HepG2 (cell line): ENCODE measurements around the gene HEXIM1. TPM values are rescaled to one million over a fixed set of nuclear protein-coding genes. Genes with fewer than 3 reads are reported as not detected.

Experiments
- ASH2L ChIP-seq: fragments of 300-600, 200-600 bp; sonication (generic); IDR thresholded peaks from 2 replicates; pipeline ENCODE4 v1.7.0; 2017; ENCODE audit warnings: low read depth, mild to moderate bottlenecking, moderate library complexity, mixed read lengths, low read length; ENCODE audit not compliant: insufficient read length
- BRCA1 ChIP-seq: sonication (generic); formaldehyde crosslinking; IDR thresholded peaks from 2 replicates; pipeline ENCODE4 v1.4.0; 2020; ENCODE audit warnings: missing genetic modification reagents
- CREB1 ChIP-seq, 2 experiments: fragments of 450-650 bp in 1 of 2; IDR thresholded peaks; 2 replicates each; pipeline ENCODE4 v1.6.1; 2016 to 2017; ENCODE audit warnings: control low read depth in 1 of 2, mild to moderate bottlenecking in 1 of 2, missing compliant biosample characterization in 1 of 2, missing genetic modification characterization in 1 of 2
- ESRRA ChIP-seq: sonication (generic); formaldehyde crosslinking; IDR thresholded peaks from 2 replicates; pipeline ENCODE4 v1.5.1; 2020; ENCODE audit warnings: mild to moderate bottlenecking, low read depth, missing genetic modification reagents
- ETV5 ChIP-seq: IDR thresholded peaks from 2 replicates; pipeline ENCODE4 v1.6.1; 2018; ENCODE audit warnings: missing biosample characterization, missing genetic modification reagents, inconsistent platforms, borderline replicate concordance
- MTF2 ChIP-seq: sonication (generic); formaldehyde crosslinking; IDR thresholded peaks from 2 replicates; pipeline ENCODE4 v1.5.0; 2020; ENCODE audit warnings: missing genetic modification reagents, borderline replicate concordance
- NR2F1 ChIP-seq, 2 experiments: fragments of 450-650 bp in 1 of 2; formaldehyde crosslinking in 1 of 2; IDR thresholded peaks; 2 replicates each; pipeline versions ENCODE4 v1.5.0 to v1.6.1; 2016 to 2020; ENCODE audit warnings: mild to moderate bottlenecking in 1 of 2, missing compliant biosample characterization in 1 of 2, missing genetic modification reagents in 1 of 2, moderate library complexity in 1 of 2
- RFXAP ChIP-seq: sonication (generic); formaldehyde crosslinking; IDR thresholded peaks from 2 replicates; pipeline ENCODE4 v1.4.0; 2020; ENCODE audit warnings: missing genetic modification reagents, borderline replicate concordance
- SAP130 ChIP-seq: IDR thresholded peaks from 2 replicates; pipeline ENCODE4 v1.6.1; 2016; ENCODE audit warnings: low read depth
- SIN3B ChIP-seq: fragments of 150-350 bp; IDR thresholded peaks from 2 replicates; pipeline ENCODE4 v1.6.1; 2014; ENCODE audit warnings: low read length
- SMC3 ChIP-seq: IDR thresholded peaks from 2 replicates; pipeline ENCODE4 v1.6.1; 2011; ENCODE audit warnings: low read length, improper control_type of control experiment
- SSRP1 ChIP-seq: IDR thresholded peaks from 2 replicates; pipeline ENCODE4 v1.6.1; 2016; ENCODE audit warnings: control low read depth
- TMF1 ChIP-seq: sonication (generic); formaldehyde crosslinking; IDR thresholded peaks from 2 replicates; pipeline ENCODE4 v1.8.1; 2022; ENCODE audit warnings: low read depth, missing genetic modification reagents
- ZC3H13 ChIP-seq: sonication (generic); formaldehyde crosslinking; IDR thresholded peaks from 2 replicates; pipeline ENCODE4 v1.8.1; 2023; ENCODE audit warnings: mild to moderate bottlenecking, missing genetic modification reagents, moderate library complexity
- ZNF12 ChIP-seq: sonication (generic); formaldehyde crosslinking; IDR thresholded peaks from 2 replicates; pipeline ENCODE4 v1.5.0; 2020; ENCODE audit warnings: missing genetic modification reagents
- ZNF143 ChIP-seq: sonication (generic); formaldehyde crosslinking; IDR thresholded peaks from 2 replicates; pipeline ENCODE4 v1.4.0; 2020; ENCODE audit warnings: missing genetic modification reagents
- ZNF354B ChIP-seq: sonication (generic); formaldehyde crosslinking; IDR thresholded peaks from 2 replicates; pipeline ENCODE4 v1.8.0; 2022; ENCODE audit warnings: mild to moderate bottlenecking, missing genetic modification reagents
- ZNF484 ChIP-seq: sonication (generic); formaldehyde crosslinking; IDR thresholded peaks from 2 replicates; pipeline ENCODE4 v1.5.1; 2020; ENCODE audit warnings: mild to moderate bottlenecking, low read depth, missing genetic modification reagents, borderline replicate concordance
- ZNF496 ChIP-seq: sonication (generic); formaldehyde crosslinking; IDR thresholded peaks from 2 replicates; pipeline ENCODE4 v1.8.1; 2023; ENCODE audit warnings: mild to moderate bottlenecking, moderate library complexity, missing genetic modification reagents; ENCODE audit not compliant: insufficient replicate concordance
- ZNF660 ChIP-seq: sonication (generic); formaldehyde crosslinking; IDR thresholded peaks from 2 replicates; pipeline ENCODE4 v1.5.1; 2020; ENCODE audit warnings: mild to moderate bottlenecking, low read depth, missing genetic modification reagents, borderline replicate concordance
- ZNF672 ChIP-seq: sonication (generic); formaldehyde crosslinking; IDR thresholded peaks from 2 replicates; pipeline ENCODE4 v1.8.1; 2022; ENCODE audit warnings: missing genetic modification reagents
- ZNF816 ChIP-seq: sonication (generic); formaldehyde crosslinking; IDR thresholded peaks from 2 replicates; pipeline ENCODE4 v1.8.0; 2022; ENCODE audit warnings: missing genetic modification reagents, mild to moderate bottlenecking, borderline replicate concordance
- ZNF83 ChIP-seq: sonication (generic); formaldehyde crosslinking; IDR thresholded peaks from 2 replicates; pipeline ENCODE4 v1.4.0; 2020; ENCODE audit warnings: missing genetic modification reagents, mild to moderate bottlenecking, borderline replicate concordance
- polyA plus RNA-seq, 8 experiments: library from polyadenylated mRNA; depleted of rRNA in 3 of 8; stranded (reverse) in 7 of 8; unstranded in 1 of 8; fragments of >200 nt; fragmentation: Illumina TruSeq in 4 of 8; extraction: Trizol in 4 of 8; gene quantifications; 2 replicates each; pipeline versions ENCODE4 v1.2.1 to v1.2.3, GENCODE V29; 2011 to 2016; ENCODE audit warnings: low read depth in 4 of 8, missing spikeins in 1 of 8, mixed read lengths in 1 of 8; ENCODE audit not compliant: insufficient read depth in 1 of 8
- total RNA-seq, 5 experiments: library from RNA; depleted of rRNA; stranded (reverse); fragments of >200 nt; fragmentation: Illumina TruSeq; extraction: Trizol; gene quantifications; 2 replicates each; pipeline ENCODE4 v1.2.3, GENCODE V29; 2016; ENCODE audit warnings: low read depth in 1 of 5
- TF ChIP-seq, protein P1 (sequence below): sonication (generic); formaldehyde crosslinking; IDR thresholded peaks from 2 replicates; pipeline ENCODE4 v1.8.1; 2022; ENCODE audit warnings: low read depth, mild to moderate bottlenecking, missing genetic modification reagents
- TF ChIP-seq, protein P2 (sequence below): sonication (generic); formaldehyde crosslinking; IDR thresholded peaks from 2 replicates; pipeline ENCODE4 v1.5.1; 2020; ENCODE audit warnings: mild to moderate bottlenecking, missing genetic modification reagents, borderline replicate concordance
- TF ChIP-seq, protein P3 (sequence below): IDR thresholded peaks from 2 replicates; pipeline ENCODE4 v1.6.1; 2016; ENCODE audit warnings: mild to moderate bottlenecking

The HEXIM1 gene
- total and polyA plus RNA-seq, 2 of the 13 experiments (the other 11 are each of a cell fraction or from before 2014, with no cell fraction given), result 10.5 to 16.6 TPM

DNA sequence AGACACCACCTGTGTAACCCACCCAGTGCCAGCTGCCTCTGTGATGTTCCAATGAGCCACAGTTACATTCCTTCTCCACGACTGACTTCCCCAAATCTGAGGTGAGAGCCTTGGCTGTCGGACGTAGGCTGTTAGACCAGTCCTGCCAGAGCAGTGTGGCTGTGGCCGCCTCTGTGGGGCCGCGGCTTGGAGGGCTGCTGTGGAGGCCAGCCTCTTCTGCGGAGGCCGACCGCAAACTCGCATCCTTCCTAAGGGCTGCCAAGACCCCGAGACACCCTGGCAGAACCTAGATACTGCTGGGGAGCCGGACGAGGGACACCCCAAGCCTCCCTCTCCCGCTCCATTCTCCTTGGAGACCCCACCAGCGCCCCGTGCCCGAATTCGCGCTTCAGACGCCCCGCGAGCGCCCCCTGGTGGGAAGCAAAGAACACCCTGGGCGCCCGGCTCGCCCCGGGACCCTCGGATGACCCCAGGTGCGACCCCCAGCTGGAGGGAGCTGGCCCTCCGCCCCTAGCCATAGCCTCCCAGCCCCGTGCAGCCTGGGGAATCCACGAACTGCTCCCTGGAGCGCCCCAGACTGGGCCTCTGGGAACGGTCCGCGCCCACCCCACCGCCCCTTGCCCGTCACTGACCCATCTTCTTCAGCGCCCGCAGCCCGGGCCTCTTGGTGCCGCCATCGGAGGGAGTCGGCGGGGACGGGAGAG lies 16.5 kb upstream of the HEXIM1 start (continued):
- TF ChIP-seq ZNF816 (0 out of 2 replicates have a peak, but pooled peaks have one; percentile 39), SIN3B (no peak), SSRP1 (no peak), ZNF660 (no peak), CREB1 (IDR thresholded peaks at IDR 0.05) (no peak), CREB1 (CRISPR knock-in tag; IDR thresholded peaks at IDR 0.05) (no peak), ZNF484 (CRISPR knock-in tag) (no peak), RFXAP (CRISPR knock-in tag) (0 out of 2 replicates have a peak, but pooled peaks have one; percentile 34), ZNF83 (CRISPR knock-in tag) (no peak), SAP130 (CRISPR knock-in tag) (peak; percentile 40; the same call in 1 of the 2 replicates), ZNF12 (CRISPR knock-in tag) (no peak), ZNF143 (CRISPR knock-in tag) (no peak), ZNF672 (no peak), ASH2L (peak; percentile 43), ETV5 (CRISPR knock-in tag) (0 out of 2 replicates have a peak, but pooled peaks have one; percentile 5), SMC3 (no peak), TMF1 (CRISPR knock-in tag) (no peak), ZNF354B (CRISPR knock-in tag) (no peak), ZC3H13 (no peak), ZNF496 (CRISPR knock-in tag) (no peak), NR2F1 (CRISPR knock-in tag; IDR thresholded peaks at IDR 0.05) (peak; percentile 43 to 58; a peak in 2 of 4 replicates), ESRRA (CRISPR knock-in tag) (no peak), BRCA1 (CRISPR knock-in tag) (no peak), MTF2 (CRISPR knock-in tag) (no peak)
- TF ChIP-seq, protein P1, sequence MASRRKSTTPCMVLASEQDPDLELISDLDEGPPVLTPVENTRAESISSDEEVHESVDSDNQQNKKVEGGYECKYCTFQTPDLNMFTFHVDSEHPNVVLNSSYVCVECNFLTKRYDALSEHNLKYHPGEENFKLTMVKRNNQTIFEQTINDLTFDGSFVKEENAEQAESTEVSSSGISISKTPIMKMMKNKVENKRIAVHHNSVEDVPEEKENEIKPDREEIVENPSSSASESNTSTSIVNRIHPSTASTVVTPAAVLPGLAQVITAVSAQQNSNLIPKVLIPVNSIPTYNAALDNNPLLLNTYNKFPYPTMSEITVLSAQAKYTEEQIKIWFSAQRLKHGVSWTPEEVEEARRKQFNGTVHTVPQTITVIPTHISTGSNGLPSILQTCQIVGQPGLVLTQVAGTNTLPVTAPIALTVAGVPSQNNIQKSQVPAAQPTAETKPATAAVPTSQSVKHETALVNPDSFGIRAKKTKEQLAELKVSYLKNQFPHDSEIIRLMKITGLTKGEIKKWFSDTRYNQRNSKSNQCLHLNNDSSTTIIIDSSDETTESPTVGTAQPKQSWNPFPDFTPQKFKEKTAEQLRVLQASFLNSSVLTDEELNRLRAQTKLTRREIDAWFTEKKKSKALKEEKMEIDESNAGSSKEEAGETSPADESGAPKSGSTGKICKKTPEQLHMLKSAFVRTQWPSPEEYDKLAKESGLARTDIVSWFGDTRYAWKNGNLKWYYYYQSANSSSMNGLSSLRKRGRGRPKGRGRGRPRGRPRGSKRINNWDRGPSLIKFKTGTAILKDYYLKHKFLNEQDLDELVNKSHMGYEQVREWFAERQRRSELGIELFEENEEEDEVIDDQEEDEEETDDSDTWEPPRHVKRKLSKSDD (CRISPR knock-in tag), result no peak
- TF ChIP-seq, protein P2, sequence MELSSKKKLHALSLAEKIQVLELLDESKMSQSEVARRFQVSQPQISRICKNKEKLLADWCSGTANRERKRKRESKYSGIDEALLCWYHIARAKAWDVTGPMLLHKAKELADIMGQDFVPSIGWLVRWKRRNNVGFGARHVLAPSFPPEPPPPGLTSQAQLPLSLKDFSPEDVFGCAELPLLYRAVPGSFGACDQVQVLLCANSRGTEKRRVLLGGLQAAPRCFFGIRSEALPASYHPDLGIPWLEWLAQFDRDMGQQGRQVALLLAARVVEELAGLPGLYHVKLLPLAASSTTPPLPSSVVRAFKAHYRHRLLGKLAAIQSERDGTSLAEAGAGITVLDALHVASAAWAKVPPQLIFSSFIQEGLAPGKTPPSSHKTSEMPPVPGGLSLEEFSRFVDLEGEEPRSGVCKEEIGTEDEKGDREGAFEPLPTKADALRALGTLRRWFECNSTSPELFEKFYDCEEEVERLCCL (CRISPR knock-in tag), result no peak
- TF ChIP-seq, protein P3, sequence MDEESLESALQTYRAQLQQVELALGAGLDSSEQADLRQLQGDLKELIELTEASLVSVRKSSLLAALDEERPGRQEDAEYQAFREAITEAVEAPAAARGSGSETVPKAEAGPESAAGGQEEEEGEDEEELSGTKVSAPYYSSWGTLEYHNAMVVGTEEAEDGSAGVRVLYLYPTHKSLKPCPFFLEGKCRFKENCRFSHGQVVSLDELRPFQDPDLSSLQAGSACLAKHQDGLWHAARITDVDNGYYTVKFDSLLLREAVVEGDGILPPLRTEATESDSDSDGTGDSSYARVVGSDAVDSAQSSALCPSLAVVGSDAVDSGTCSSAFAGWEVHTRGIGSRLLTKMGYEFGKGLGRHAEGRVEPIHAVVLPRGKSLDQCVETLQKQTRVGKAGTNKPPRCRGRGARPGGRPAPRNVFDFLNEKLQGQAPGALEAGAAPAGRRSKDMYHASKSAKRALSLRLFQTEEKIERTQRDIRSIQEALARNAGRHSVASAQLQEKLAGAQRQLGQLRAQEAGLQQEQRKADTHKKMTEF, result no peak
